Gastroesophageal sphincter (tissue), 4 donors: ENCODE data around the gene TBCK. TPM values are rescaled to one million over a fixed set of nuclear protein-coding genes. Genes with fewer than 3 reads are reported as not detected.

Source experiments
- ATAC-seq: fragments of 150-250 bp; one replicate; pipeline ENCODE4 v1.9.1; 2016; ENCODE audit warnings: mild to moderate bottlenecking, moderate library complexity
- H3K27ac ChIP-seq, 4 donors: fragments of 200-600 bp; sonication (generic) in 3 of 4; 1 replicate in 3 of 4; 2 replicates in 1 of 4; pipeline ENCODE4 v1.5.1; 2016 to 2019
- H3K27me3 ChIP-seq: fragments of 200-600 bp; sonication (generic); one replicate; pipeline ENCODE4 v1.5.1; 2019
- H3K36me3 ChIP-seq, 2 donors: fragments of 200-600 bp; sonication (generic); one replicate each; pipeline ENCODE4 v1.5.1; 2019; ENCODE audit warnings: control low read depth in 1 of 2
- H3K4me1 ChIP-seq, 3 donors: fragments of 200-600 bp; sonication (generic); 1 replicate in 2 of 3; 2 replicates in 1 of 3; pipeline ENCODE4 v1.5.1; 2016 to 2019; ENCODE audit warnings: control low read depth in 2 of 3
- H3K4me3 ChIP-seq, 2 donors: fragments of 200-600 bp; sonication (generic); one replicate each; pipeline ENCODE4 v1.5.1; 2019; ENCODE audit warnings: mild to moderate bottlenecking in 1 of 2, moderate library complexity in 1 of 2
- H3K9me3 ChIP-seq, 3 donors: fragments of 200-600 bp; sonication (generic); one replicate each; pipeline ENCODE4 v1.5.1; 2017 to 2019; ENCODE audit warnings: control low read depth in 2 of 3
- EP300 ChIP-seq: sonication (generic); formaldehyde crosslinking; IDR thresholded peaks from one replicate; pipeline ENCODE4 v1.6.1; 2017; ENCODE audit warnings: antibody characterized with exemption, mild to moderate bottlenecking
- POLR2A ChIP-seq, 2 donors: fragments of 450-650 bp; IDR thresholded peaks; one replicate each; pipeline ENCODE4 v1.6.1; 2017; ENCODE audit warnings: antibody characterized with exemption in 2 of 2, mild to moderate bottlenecking in 2 of 2, moderate library complexity in 1 of 2
- POLR2AphosphoS5 ChIP-seq: sonication (generic); formaldehyde crosslinking; IDR thresholded peaks from one replicate; pipeline ENCODE4 v1.6.1; 2017; ENCODE audit warnings: antibody characterized with exemption
- WGBS, 2 donors: methylation state at CpG; one replicate each; pipeline ENCODE4 v1.1.5; 2018; ENCODE audit warnings: low coverage in 1 of 2; 5-methylcytosine and 5-hydroxymethylcytosine counted together
- total RNA-seq, 4 donors: library from RNA; depleted of rRNA; stranded (reverse); fragments of >200 nt; gene quantifications; one replicate each; pipeline ENCODE4 v1.1.0, GENCODE V29; 2016
- TF ChIP-seq, protein P1 (sequence below), 4 experiments: fragments of 200-600 bp in 2 of 4; fragments of 450-650 bp in 2 of 4; sonication (generic) in 1 of 4; IDR thresholded peaks; one replicate each; pipeline ENCODE4 v1.5.1; 2017 to 2019; ENCODE audit warnings: antibody characterized with exemption in 4 of 4, mild to moderate bottlenecking in 2 of 4, moderate library complexity in 2 of 4

The TBCK gene
- total RNA-seq, 4 donors from 2014 or later: 18.9 to 42.0 (median 20.9) TPM

DNA sequence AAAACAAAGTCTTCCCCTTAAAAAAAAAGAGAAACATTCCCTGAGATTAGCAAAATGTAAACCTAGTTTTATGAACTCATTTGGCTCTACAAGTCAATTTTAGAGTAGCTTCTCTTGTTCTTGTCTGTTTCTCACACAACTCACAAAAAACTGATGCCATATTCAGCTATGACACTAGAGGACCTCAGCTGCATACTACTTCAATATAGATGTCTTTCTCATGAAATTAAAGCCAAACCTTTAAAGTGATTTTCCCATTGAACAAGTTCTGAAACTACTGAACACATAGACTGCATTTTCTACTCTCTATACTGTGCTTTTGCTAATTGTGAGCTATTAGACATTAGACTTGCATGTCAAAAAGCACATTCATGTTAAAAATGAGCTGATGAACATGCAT is 49.8 kb downstream of the TBCK start:
- H3K9me3 ChIP-seq: no peaks in the 10 kb centered on the region
- H3K4me1 ChIP-seq: no peaks in the 10 kb centered on the region

DNA sequence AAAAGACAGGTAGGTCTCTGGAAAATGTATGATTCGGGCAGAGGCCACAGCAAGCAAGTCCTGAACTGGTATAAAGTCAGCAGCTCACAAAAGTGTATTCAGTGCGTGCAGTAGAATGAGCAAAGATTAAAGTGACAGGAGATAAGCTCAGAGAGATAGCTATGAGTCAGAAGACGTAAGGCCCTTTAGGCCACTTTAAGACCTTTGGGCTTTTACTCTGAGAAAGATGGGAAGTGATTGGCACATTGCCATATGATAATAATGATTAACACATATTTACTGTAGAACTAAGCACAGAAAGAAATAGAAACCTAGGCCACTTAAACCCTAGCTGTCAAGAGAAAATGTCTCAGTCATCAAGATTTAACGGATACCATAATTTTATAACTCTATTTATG is 51.7 kb downstream of the TBCK start:
- no peaks in the 10 kb centered on the region for H3K9me3 ChIP-seq
- WGBS, 2 donors: 82 to 92% methylated on average over 3 to 4 of the region's 4 CpGs
- ATAC-seq: no peak

More for the DNA sequence above, 49.8 kb downstream of the TBCK start:
- Histone ChIP-seq H3K27ac (no peak overlapping the region), H3K27me3 (no peaks in the 10 kb centered on the region), H3K4me3 (no peak overlapping the region), H3K36me3 (no peaks in the 10 kb centered on the region)
- TF ChIP-seq POLR2A (IDR thresholded peaks at IDR 0.05): no peak
- TF ChIP-seq, protein P1, sequence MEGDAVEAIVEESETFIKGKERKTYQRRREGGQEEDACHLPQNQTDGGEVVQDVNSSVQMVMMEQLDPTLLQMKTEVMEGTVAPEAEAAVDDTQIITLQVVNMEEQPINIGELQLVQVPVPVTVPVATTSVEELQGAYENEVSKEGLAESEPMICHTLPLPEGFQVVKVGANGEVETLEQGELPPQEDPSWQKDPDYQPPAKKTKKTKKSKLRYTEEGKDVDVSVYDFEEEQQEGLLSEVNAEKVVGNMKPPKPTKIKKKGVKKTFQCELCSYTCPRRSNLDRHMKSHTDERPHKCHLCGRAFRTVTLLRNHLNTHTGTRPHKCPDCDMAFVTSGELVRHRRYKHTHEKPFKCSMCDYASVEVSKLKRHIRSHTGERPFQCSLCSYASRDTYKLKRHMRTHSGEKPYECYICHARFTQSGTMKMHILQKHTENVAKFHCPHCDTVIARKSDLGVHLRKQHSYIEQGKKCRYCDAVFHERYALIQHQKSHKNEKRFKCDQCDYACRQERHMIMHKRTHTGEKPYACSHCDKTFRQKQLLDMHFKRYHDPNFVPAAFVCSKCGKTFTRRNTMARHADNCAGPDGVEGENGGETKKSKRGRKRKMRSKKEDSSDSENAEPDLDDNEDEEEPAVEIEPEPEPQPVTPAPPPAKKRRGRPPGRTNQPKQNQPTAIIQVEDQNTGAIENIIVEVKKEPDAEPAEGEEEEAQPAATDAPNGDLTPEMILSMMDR (IDR thresholded peaks at IDR 0.05): peak in 1 of 4 experiments; percentile 24
- no peak for ATAC-seq

DNA sequence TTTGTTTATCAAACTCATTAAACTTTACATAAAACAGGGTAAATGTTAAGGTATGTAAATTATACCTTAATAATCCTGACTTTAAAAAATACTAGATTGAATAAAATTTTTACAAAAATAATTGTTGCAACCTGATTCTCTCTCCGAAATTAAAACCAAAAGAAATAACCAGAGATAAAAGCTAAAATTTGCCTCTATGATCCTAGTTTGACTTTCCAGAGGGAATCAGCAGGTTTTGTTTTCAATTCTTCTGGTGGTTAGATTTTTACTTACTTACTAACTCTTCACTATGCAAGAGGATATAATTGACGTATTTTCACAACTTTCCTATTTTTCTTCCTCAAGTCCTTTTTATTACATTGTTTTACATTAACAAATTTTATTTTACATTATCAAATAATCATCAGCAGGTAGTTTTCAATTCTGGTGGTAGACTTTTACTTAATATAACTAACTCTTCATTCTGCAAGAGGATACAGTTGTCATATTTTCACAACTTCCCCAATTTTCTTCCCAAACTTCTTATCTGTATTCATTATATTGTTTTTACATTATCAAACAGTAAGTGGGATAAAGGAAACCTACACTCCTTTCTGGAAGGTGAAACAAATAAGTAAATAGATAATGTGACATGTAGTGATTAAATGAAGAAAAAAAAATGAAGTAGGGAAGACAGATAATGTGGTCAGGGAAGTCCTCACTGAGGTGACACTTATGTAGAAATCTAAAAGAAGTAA is 52.2 kb downstream of the TBCK start:
- 84 to 85% methylated on average over 2 of the region's 2 CpGs for WGBS, 2 donors

More for the DNA sequence above, 51.7 kb downstream of the TBCK start:
- no peak overlapping the region for H3K27ac ChIP-seq
- no peaks in the 10 kb centered on the region for H3K36me3 ChIP-seq
- H3K4me3 ChIP-seq: no peak overlapping the region
- no peaks in the 10 kb centered on the region for H3K27me3 ChIP-seq
- TF ChIP-seq POLR2A (IDR thresholded peaks at IDR 0.05): no peak
- no peaks in the 10 kb centered on the region for H3K4me1 ChIP-seq

DNA sequence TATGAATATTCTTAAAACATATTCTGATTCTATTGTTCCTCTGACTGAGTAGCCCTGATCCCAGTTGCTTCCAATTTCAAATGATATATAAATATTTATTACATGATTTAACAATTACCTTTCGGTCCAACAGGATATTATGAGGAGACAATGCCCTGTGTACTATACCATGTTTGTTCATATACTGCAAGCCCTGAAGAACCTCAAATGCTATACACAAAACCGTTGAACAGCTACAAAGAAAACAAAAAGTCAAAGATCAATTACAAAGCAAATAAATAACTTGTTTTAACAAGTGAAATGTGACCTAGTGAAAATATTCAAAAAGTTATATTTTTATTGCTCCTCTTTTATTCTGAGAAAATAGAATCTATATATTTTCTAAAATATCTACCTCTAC is 54.0 kb downstream of the TBCK start:
- Histone ChIP-seq H3K36me3 (peaks cover 0 to 9% of the 10 kb centered on the region in 2 donors), H3K9me3 (no peaks in the 10 kb centered on the region), H3K4me3 (no peak overlapping the region), H3K27me3 (no peaks in the 10 kb centered on the region), H3K4me1 (no peaks in the 10 kb centered on the region), H3K27ac (no peak overlapping the region)
- WGBS, 2 donors: 78 to 89% methylated on average over 2 of the region's 2 CpGs
- no peak for TF ChIP-seq EP300
- no peak for TF ChIP-seq POLR2AphosphoS5
- TF ChIP-seq POLR2A (IDR thresholded peaks at IDR 0.05): no peak
- TF ChIP-seq, protein P1 (IDR thresholded peaks at IDR 0.05): no peak
- no peak for ATAC-seq

More for the DNA sequence above, 52.2 kb downstream of the TBCK start:
- Histone ChIP-seq H3K4me1 (no peaks in the 10 kb centered on the region), H3K36me3 (no peaks in the 10 kb centered on the region), H3K27me3 (no peaks in the 10 kb centered on the region), H3K27ac (no peak overlapping the region), H3K4me3 (no peak overlapping the region), H3K9me3 (no peaks in the 10 kb centered on the region)
- TF ChIP-seq EP300 (no peak), POLR2A (IDR thresholded peaks at IDR 0.05) (no peak), POLR2AphosphoS5 (no peak)
- TF ChIP-seq, protein P1 (IDR thresholded peaks at IDR 0.05): no peak
- no peak for ATAC-seq

DNA sequence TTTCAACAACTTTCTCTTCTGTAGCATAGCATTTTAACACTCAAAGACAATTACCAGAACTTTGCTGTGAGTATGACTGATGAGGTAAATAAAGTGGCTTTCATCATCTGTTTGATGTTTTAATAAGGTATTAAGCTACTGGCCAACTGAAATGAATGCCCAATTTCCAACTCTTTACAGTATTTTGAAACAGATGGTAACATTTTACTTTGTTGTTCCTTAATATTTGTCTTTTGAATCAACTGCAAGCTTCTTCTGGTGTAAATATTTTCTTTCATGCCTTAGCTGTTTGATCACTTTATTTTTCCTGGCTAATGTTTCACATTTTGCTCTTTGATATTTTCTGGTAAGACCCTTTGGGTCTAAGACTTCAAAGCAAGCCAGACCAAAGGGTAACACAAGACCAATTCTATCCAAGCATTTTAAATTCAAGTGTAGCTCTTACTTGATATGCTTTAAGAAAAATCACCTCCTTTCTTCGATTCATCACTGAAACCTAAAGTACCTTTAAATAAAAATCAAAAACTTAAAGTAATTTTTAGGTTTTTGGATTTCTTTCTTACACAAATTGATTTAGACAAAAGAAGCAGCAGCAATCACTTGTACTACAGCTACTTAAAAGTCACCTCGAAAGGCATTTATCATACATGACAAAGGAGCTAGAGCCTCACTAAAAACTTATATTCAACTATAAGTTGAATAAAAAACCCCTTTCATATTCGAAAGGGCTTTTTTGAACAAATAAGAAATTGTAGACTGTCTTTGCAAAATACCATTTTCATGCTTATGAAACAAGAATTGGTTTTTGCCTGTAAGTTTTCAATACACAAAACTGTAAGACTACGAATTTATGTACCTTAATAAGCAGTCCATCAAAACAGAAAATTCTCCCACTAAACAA is 57.6 kb downstream of the TBCK start:
- 85 to 92% methylated on average over 4 of the region's 4 CpGs for WGBS, 2 donors
- Histone ChIP-seq H3K36me3 (peaks cover 0 to 37% of the 10 kb centered on the region in 2 donors), H3K27me3 (no peaks in the 10 kb centered on the region), H3K9me3 (no peaks in the 10 kb centered on the region), H3K4me1 (no peaks in the 10 kb centered on the region), H3K4me3 (no peak overlapping the region), H3K27ac (no peak overlapping the region)
- no peak for ATAC-seq
- TF ChIP-seq POLR2AphosphoS5 (no peak), EP300 (no peak), POLR2A (IDR thresholded peaks at IDR 0.05) (no peak)
- TF ChIP-seq, protein P1 (IDR thresholded peaks at IDR 0.05): no peak
